ENCODE data around the gene GNL2.

Gene GNL2

GRCh38 chr1:37595440-37596181 is at the start of gene GNL2:
Gene GNL2 (minus strand): TSS chr1:37595937. CDS start chr1:37595822, 115 bp downstream.
- Histone ChIP-seq H3K4me1 (ENCODE audit: low read length) (peaks cover 15% of the 10 kb centered on the region), H3K79me2 (ENCODE audit: low read length) (peaks cover 46% of the 10 kb centered on the region), H3K4me3 (ENCODE audit: low read length) (peak within 1 kb of the TSS; percentile 95), H3K36me3 (replicated peaks; ENCODE audit: low read depth, low read length) (peaks cover 19% of the 10 kb centered on the region), H4K20me1 (ENCODE audit: insufficient read depth, low read length) (peaks cover 3% of the 10 kb centered on the region; the same call in 1 of the 2 replicates), H3K9ac (ENCODE audit: low read length) (peak within 1 kb of the TSS; percentile 91), H2AFZ (ENCODE audit: low read depth, low read length) (peak within 1 kb of the TSS; percentile 96), H3K27me3 (ENCODE audit: low read depth, low read length) (no peaks in the 10 kb centered on the region), H3K9me3 (ENCODE audit: insufficient read depth, low read length) (no peaks in the 10 kb centered on the region), H3K4me2 (ENCODE audit: low read length) (peak within 1 kb of the TSS; percentile 92), H3K27ac (ENCODE audit: low read length) (peak within 1 kb of the TSS; percentile 43)
- TF ChIP-seq EZH2phosphoT487 (IDR thresholded peaks at IDR 0.05; ENCODE audit: low read depth) (no peak), CTCF (IDR thresholded peaks at IDR 0.05; ENCODE audit: low read depth, low read length) (no peak)

- Histone ChIP-seq H4K20me1 (ENCODE audit: insufficient read depth, low read length) (no peaks in the 10 kb centered on the region), H3K27me3 (ENCODE audit: low read depth, low read length) (0 out of 2 replicates have a peak, but pooled peaks cover 13% of the 10 kb centered on the region), H3K27ac (ENCODE audit: low read length) (no peak overlapping the region), H3K9me3 (ENCODE audit: insufficient read depth, low read length) (no peaks in the 10 kb centered on the region), H3K79me2 (ENCODE audit: low read length) (no peaks in the 10 kb centered on the region), H3K4me2 (ENCODE audit: low read length) (no peak overlapping the region), H3K4me3 (ENCODE audit: low read length) (no peak overlapping the region), H2AFZ (ENCODE audit: low read depth, low read length) (no peak overlapping the region), H3K9ac (ENCODE audit: low read length) (no peak overlapping the region), H3K36me3 (replicated peaks; ENCODE audit: low read depth, low read length) (no peaks in the 10 kb centered on the region), H3K4me1 (ENCODE audit: low read length) (no peaks in the 10 kb centered on the region)
- TF ChIP-seq EZH2phosphoT487 (IDR thresholded peaks at IDR 0.05; ENCODE audit: low read depth) (no peak), CTCF (IDR thresholded peaks at IDR 0.05; ENCODE audit: low read depth, low read length) (no peak)
Observed at GRCh38 chr1:37641059-37641458, 45.3 kb upstream of the GNL2 start.

DNA sequence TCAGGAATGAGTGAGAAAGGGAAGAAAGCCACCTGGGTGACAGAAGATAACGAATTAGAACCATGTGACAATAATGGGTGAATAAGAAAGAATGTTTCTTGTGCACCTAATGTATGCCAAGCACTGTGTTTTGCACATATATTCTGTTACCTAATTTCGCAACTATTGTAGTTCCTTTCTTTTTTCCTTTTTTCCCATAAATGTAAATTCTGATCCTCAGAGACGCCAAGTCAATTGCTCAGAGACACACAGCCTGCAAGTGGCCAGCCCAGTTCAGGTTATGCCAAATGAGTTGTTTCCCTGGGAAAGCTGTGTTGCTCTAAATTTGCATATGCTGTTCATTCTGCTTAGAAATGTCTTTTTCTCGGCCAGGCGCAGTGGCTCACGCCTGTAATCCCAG is 40.7 kb upstream of the GNL2 start:
- Histone ChIP-seq H3K27me3 (ENCODE audit: low read depth, low read length) (peaks cover 10% of the 10 kb centered on the region), H3K9ac (ENCODE audit: low read length) (no peak overlapping the region), H2AFZ (ENCODE audit: low read depth, low read length) (no peak overlapping the region), H4K20me1 (ENCODE audit: insufficient read depth, low read length) (no peaks in the 10 kb centered on the region), H3K27ac (ENCODE audit: low read length) (no peak overlapping the region), H3K4me3 (ENCODE audit: low read length) (no peak overlapping the region), H3K9me3 (ENCODE audit: insufficient read depth, low read length) (no peaks in the 10 kb centered on the region), H3K36me3 (replicated peaks; ENCODE audit: low read depth, low read length) (no peaks in the 10 kb centered on the region), H3K4me2 (ENCODE audit: low read length) (no peak overlapping the region), H3K79me2 (ENCODE audit: low read length) (no peaks in the 10 kb centered on the region), H3K4me1 (ENCODE audit: low read length) (no peaks in the 10 kb centered on the region)
- TF ChIP-seq EZH2phosphoT487 (IDR thresholded peaks at IDR 0.05; ENCODE audit: low read depth) (no peak), CTCF (IDR thresholded peaks at IDR 0.05; ENCODE audit: low read depth, low read length) (no peak)

GRCh38 chr1:37634992-37635902 is 39.5 kb upstream of the GNL2 start:
- TF ChIP-seq CTCF (IDR thresholded peaks at IDR 0.05; ENCODE audit: low read depth, low read length) (no peak), EZH2phosphoT487 (IDR thresholded peaks at IDR 0.05; ENCODE audit: low read depth) (no peak)
- H2AFZ ChIP-seq (ENCODE audit: low read depth, low read length): no peak overlapping the region
- H3K36me3 ChIP-seq (replicated peaks; ENCODE audit: low read depth, low read length): no peaks in the 10 kb centered on the region
- H3K79me2 ChIP-seq (ENCODE audit: low read length): no peaks in the 10 kb centered on the region
- H3K9me3 ChIP-seq (ENCODE audit: insufficient read depth, low read length): no peaks in the 10 kb centered on the region
- H4K20me1 ChIP-seq (ENCODE audit: insufficient read depth, low read length): no peaks in the 10 kb centered on the region
- no peak overlapping the region for H3K27ac ChIP-seq (ENCODE audit: low read length)
- peaks cover 10% of the 10 kb centered on the region for H3K27me3 ChIP-seq (ENCODE audit: low read depth, low read length)
- no peak overlapping the region for H3K4me2 ChIP-seq (ENCODE audit: low read length)
- no peak overlapping the region for H3K4me3 ChIP-seq (ENCODE audit: low read length)
- H3K9ac ChIP-seq (ENCODE audit: low read length): no peak overlapping the region
- H3K4me1 ChIP-seq (ENCODE audit: low read length): no peaks in the 10 kb centered on the region

Data from OCI-LY3 (cell line).